HepG2 (cell line): ENCODE results near the gene HARBI1. TPM values are rescaled to one million over a fixed set of nuclear protein-coding genes. Genes with fewer than 3 reads are reported as not detected.
A peak's percentile ranks its signal among the peaks of the same experiment; 100 is the strongest.

Source experiments
- PRPF4 ChIP-seq: fragments of 200-400 bp; formaldehyde crosslinking; IDR thresholded peaks from 2 replicates; pipeline ENCODE4 v1.6.1; 2016; ENCODE audit warnings: low read length, low read depth; ENCODE audit not compliant: poor library complexity, severe bottlenecking
- RBM22 ChIP-seq: fragments of 200-400 bp; formaldehyde crosslinking; optimal IDR thresholded peaks from 2 replicates; pipeline ENCODE3; 2017; ENCODE audit warnings: mild to moderate bottlenecking, low read length, moderate library complexity
- ZFYVE20 ChIP-seq: sonication (generic); formaldehyde crosslinking; IDR thresholded peaks from 2 replicates; pipeline ENCODE4 v1.8.0; 2023; ENCODE audit warnings: low read depth, mild to moderate bottlenecking, moderate library complexity, missing genetic modification reagents, borderline replicate concordance
- ZNF318 ChIP-seq: sonication (generic); formaldehyde crosslinking; IDR thresholded peaks from 2 replicates; pipeline ENCODE4 v1.4.0; 2020; ENCODE audit warnings: mild to moderate bottlenecking, missing genetic modification reagents
- polyA plus RNA-seq, 8 experiments: library from polyadenylated mRNA; depleted of rRNA in 3 of 8; stranded (reverse) in 7 of 8; unstranded in 1 of 8; fragments of >200 nt; fragmentation: Illumina TruSeq in 4 of 8; extraction: Trizol in 4 of 8; gene quantifications; 2 replicates each; pipeline versions ENCODE4 v1.2.1 to v1.2.3, GENCODE V29; 2011 to 2016; ENCODE audit warnings: low read depth in 4 of 8, missing spikeins in 1 of 8, mixed read lengths in 1 of 8; ENCODE audit not compliant: insufficient read depth in 1 of 8
- total RNA-seq, 5 experiments: library from RNA; depleted of rRNA; stranded (reverse); fragments of >200 nt; fragmentation: Illumina TruSeq; extraction: Trizol; gene quantifications; 2 replicates each; pipeline ENCODE4 v1.2.3, GENCODE V29; 2016; ENCODE audit warnings: low read depth in 1 of 5
- TF ChIP-seq, protein P1 (sequence below): sonication (generic); IDR thresholded peaks from 2 replicates; pipeline ENCODE4 v1.6.1; 2016; ENCODE audit warnings: low read depth, borderline replicate concordance
- TF ChIP-seq, protein P2 (sequence below): sonication (generic); formaldehyde crosslinking; conservative IDR thresholded peaks from 2 replicates; pipeline ENCODE4 v1.4.0; 2020; ENCODE audit warnings: missing genetic modification reagents
- TF ChIP-seq, protein P3 (sequence below): sonication (generic); formaldehyde crosslinking; IDR thresholded peaks from one replicate; pipeline ENCODE4 v1.5.1; 2020; ENCODE audit warnings: mild to moderate bottlenecking, missing genetic modification reagents; ENCODE audit errors: not compliant biosample characterization

HARBI1 gene
- total and polyA plus RNA-seq, 2 of the 13 experiments (the other 11 are each of a cell fraction or from before 2014, with no cell fraction given), result 2.5 to 4.8 TPM

DNA sequence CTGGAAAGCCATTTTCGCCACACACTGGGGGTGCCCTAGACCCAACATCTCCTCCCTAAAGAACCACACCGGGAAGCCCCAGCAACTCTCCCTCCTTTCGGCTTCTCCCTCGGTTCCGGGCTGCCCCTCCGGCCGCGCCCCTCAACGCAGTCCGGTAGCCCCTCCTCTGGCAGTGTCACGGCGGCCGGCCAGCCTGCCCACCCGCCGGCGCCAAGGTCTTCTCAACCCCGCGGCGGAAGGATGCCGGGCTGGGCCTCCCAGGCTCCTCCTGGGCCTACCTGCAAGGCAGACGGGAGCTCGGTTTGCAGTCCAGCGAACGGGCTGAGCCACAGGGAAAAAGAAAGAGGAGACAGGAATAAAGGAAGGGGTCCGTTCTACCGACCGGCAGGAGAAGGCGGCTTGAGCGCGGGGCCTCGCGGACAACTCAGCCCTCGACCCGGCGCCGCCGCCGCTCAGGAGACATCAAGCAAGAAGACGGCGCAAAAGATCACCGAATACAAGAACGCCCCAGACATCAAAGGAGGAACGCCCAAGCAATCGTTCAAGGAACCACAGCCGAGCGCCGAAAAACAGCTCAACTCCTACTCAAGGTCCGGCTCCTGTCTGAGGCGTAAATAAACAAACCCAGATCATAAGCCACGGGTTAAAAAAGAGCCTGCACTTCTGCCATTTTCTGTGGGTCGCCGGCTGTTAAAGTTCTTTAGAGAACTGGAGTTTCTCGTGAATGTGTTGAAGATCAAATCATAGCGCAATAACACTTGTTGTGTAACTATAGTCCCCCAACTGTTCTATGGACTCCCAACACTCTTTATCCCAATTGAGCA lies 23.3 kb downstream of the HARBI1 start, which contains the start of gene AMBRA1 (continued):
- TF ChIP-seq ZNF318 (CRISPR knock-in tag), result no peak
- peak; percentile 17 for TF ChIP-seq PRPF4
- TF ChIP-seq, protein P1, sequence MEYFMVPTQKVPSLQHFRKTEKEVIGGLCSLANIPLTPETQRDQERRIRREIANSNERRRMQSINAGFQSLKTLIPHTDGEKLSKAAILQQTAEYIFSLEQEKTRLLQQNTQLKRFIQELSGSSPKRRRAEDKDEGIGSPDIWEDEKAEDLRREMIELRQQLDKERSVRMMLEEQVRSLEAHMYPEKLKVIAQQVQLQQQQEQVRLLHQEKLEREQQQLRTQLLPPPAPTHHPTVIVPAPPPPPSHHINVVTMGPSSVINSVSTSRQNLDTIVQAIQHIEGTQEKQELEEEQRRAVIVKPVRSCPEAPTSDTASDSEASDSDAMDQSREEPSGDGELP, result no peak
- TF ChIP-seq, protein P2, sequence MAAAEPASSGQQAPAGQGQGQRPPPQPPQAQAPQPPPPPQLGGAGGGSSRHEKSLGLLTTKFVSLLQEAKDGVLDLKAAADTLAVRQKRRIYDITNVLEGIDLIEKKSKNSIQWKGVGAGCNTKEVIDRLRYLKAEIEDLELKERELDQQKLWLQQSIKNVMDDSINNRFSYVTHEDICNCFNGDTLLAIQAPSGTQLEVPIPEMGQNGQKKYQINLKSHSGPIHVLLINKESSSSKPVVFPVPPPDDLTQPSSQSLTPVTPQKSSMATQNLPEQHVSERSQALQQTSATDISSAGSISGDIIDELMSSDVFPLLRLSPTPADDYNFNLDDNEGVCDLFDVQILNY (CRISPR knock-in tag), result no peak
- TF ChIP-seq RBM22, result no peak
- no peak for TF ChIP-seq ZFYVE20 (CRISPR knock-in tag)
- TF ChIP-seq, protein P3, sequence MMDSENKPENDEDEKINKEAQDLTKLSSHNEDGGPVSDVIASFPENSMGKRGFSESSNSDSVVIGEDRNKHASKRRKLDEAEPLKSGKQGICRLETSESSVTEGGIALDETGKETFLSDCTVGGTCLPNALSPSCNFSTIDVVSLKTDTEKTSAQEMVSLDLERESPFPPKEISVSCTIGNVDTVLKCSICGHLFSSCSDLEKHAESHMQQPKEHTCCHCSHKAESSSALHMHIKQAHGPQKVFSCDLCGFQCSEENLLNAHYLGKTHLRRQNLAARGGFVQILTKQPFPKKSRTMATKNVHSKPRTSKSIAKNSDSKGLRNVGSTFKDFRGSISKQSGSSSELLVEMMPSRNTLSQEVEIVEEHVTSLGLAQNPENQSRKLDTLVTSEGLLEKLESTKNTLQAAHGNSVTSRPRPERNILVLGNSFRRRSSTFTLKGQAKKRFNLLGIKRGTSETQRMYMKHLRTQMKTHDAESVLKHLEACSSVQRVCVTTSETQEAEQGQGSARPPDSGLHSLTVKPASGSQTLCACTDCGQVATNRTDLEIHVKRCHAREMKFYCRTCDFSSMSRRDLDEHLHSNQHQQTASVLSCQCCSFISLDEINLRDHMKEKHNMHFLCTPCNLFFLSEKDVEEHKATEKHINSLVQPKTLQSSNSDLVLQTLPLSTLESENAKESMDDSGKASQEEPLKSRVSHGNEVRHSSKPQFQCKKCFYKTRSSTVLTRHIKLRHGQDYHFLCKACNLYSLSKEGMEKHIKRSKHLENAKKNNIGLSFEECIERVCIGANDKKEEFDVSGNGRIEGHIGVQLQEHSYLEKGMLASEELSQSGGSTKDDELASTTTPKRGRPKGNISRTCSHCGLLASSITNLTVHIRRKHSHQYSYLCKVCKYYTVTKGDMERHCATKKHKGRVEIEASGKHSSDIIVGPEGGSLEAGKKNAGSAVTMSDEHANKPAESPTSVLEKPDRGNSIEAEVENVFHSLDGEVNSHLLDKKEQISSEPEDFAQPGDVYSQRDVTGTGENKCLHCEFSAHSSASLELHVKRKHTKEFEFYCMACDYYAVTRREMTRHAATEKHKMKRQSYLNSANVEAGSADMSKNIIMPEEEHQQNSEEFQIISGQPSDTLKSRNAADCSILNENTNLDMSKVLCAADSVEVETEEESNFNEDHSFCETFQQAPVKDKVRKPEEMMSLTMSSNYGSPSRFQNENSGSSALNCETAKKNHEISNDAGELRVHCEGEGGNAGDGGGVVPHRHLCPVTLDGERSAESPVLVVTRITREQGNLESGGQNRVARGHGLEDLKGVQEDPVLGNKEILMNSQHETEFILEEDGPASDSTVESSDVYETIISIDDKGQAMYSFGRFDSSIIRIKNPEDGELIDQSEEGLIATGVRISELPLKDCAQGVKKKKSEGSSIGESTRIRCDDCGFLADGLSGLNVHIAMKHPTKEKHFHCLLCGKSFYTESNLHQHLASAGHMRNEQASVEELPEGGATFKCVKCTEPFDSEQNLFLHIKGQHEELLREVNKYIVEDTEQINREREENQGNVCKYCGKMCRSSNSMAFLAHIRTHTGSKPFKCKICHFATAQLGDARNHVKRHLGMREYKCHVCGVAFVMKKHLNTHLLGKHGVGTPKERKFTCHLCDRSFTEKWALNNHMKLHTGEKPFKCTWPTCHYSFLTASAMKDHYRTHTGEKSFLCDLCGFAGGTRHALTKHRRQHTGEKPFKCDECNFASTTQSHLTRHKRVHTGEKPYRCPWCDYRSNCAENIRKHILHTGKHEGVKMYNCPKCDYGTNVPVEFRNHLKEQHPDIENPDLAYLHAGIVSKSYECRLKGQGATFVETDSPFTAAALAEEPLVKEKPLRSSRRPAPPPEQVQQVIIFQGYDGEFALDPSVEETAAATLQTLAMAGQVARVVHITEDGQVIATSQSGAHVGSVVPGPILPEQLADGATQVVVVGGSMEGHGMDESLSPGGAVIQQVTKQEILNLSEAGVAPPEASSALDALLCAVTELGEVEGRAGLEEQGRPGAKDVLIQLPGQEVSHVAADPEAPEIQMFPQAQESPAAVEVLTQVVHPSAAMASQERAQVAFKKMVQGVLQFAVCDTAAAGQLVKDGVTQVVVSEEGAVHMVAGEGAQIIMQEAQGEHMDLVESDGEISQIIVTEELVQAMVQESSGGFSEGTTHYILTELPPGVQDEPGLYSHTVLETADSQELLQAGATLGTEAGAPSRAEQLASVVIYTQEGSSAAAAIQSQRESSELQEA (CRISPR knock-in tag), result peak; percentile 51
